HepG2 (cell line): ENCODE data around the gene BIRC6. TPM values are rescaled to one million over a fixed set of nuclear protein-coding genes. Genes with fewer than 3 reads are reported as not detected.

Source experiments
- AHR ChIP-seq: IDR thresholded peaks from 2 replicates; pipeline ENCODE4 v1.6.1; 2018; ENCODE audit warnings: missing genetic modification reagents, missing compliant biosample characterization
- ATF7-NPFF ChIP-seq: sonication (generic); formaldehyde crosslinking; IDR thresholded peaks from 2 replicates; pipeline ENCODE4 v1.8.1; 2023; ENCODE audit warnings: mild to moderate bottlenecking, low read depth, missing genetic modification reagents, moderate library complexity
- BATF2 ChIP-seq: sonication (generic); formaldehyde crosslinking; IDR thresholded peaks from 2 replicates; pipeline ENCODE4 v1.8.0; 2022; ENCODE audit warnings: mild to moderate bottlenecking, missing genetic modification reagents, moderate library complexity
- CEBPG ChIP-seq: IDR thresholded peaks from 2 replicates; pipeline ENCODE4 v1.6.1; 2016
- HMGXB3 ChIP-seq: sonication (generic); formaldehyde crosslinking; IDR thresholded peaks from 2 replicates; pipeline ENCODE4 v1.4.0; 2020; ENCODE audit warnings: missing genetic modification reagents, borderline replicate concordance
- IKZF5 ChIP-seq: IDR thresholded peaks from 2 replicates; pipeline ENCODE4 v1.6.1; 2018; ENCODE audit warnings: missing genetic modification reagents, mild to moderate bottlenecking, missing compliant biosample characterization
- JUND ChIP-seq: sonication (generic); formaldehyde crosslinking; IDR thresholded peaks from 2 replicates; pipeline ENCODE4 v1.8.0; 2022; ENCODE audit warnings: mild to moderate bottlenecking, missing genetic modification reagents
- MED8 ChIP-seq: sonication (generic); formaldehyde crosslinking; IDR thresholded peaks from 2 replicates; pipeline ENCODE4 v1.8.1; 2023; ENCODE audit warnings: mild to moderate bottlenecking, missing genetic modification reagents; ENCODE audit not compliant: insufficient replicate concordance
- MXD1 ChIP-seq: sonication (generic); formaldehyde crosslinking; IDR thresholded peaks from 2 replicates; pipeline ENCODE4 v1.4.0; 2020; ENCODE audit warnings: mild to moderate bottlenecking, missing genetic modification reagents
- NCOR1 ChIP-seq: fragments of 200-600 bp; sonication (generic); IDR thresholded peaks from 2 replicates; pipeline ENCODE4 v1.7.0; 2017; ENCODE audit warnings: antibody characterized with exemption, low read length, borderline replicate concordance
- TBP ChIP-seq: sonication (generic); formaldehyde crosslinking; IDR thresholded peaks from 2 replicates; pipeline ENCODE4 v1.5.0; 2020; ENCODE audit warnings: missing genetic modification reagents
- ZBTB46 ChIP-seq: sonication (generic); formaldehyde crosslinking; IDR thresholded peaks from 2 replicates; pipeline ENCODE4 v1.4.0; 2020; ENCODE audit warnings: mild to moderate bottlenecking, missing genetic modification reagents, borderline replicate concordance
- ZNF224 ChIP-seq: sonication (generic); formaldehyde crosslinking; IDR thresholded peaks from 2 replicates; pipeline ENCODE4 v1.5.0; 2020; ENCODE audit warnings: mild to moderate bottlenecking, missing genetic modification reagents
- ZNF660 ChIP-seq: sonication (generic); formaldehyde crosslinking; IDR thresholded peaks from 2 replicates; pipeline ENCODE4 v1.5.1; 2020; ENCODE audit warnings: mild to moderate bottlenecking, low read depth, missing genetic modification reagents, borderline replicate concordance
- ZNF678 ChIP-seq: sonication (generic); formaldehyde crosslinking; IDR thresholded peaks from 2 replicates; pipeline ENCODE4 v1.4.0; 2020; ENCODE audit warnings: mild to moderate bottlenecking, missing genetic modification reagents
- ZNF740 ChIP-seq: sonication (generic); formaldehyde crosslinking; IDR thresholded peaks from 2 replicates; pipeline ENCODE4 v1.4.0; 2020; ENCODE audit warnings: missing genetic modification reagents
- ZNF781 ChIP-seq: sonication (generic); formaldehyde crosslinking; IDR thresholded peaks from 2 replicates; pipeline ENCODE4 v1.5.1; 2020; ENCODE audit warnings: borderline replicate concordance, mild to moderate bottlenecking, missing genetic modification reagents; ENCODE audit errors: not compliant biosample characterization
- ZNF782 ChIP-seq: sonication (generic); formaldehyde crosslinking; IDR thresholded peaks from 2 replicates; pipeline ENCODE4 v1.4.0; 2020; ENCODE audit warnings: missing genetic modification reagents, mild to moderate bottlenecking, borderline replicate concordance
- ZNF792 ChIP-seq: IDR thresholded peaks from 2 replicates; pipeline ENCODE4 v1.6.1; 2016
- polyA plus RNA-seq, 8 experiments: library from polyadenylated mRNA; depleted of rRNA in 3 of 8; stranded (reverse) in 7 of 8; unstranded in 1 of 8; fragments of >200 nt; fragmentation: Illumina TruSeq in 4 of 8; extraction: Trizol in 4 of 8; gene quantifications; 2 replicates each; pipeline versions ENCODE4 v1.2.1 to v1.2.3, GENCODE V29; 2011 to 2016; ENCODE audit warnings: low read depth in 4 of 8, missing spikeins in 1 of 8, mixed read lengths in 1 of 8; ENCODE audit not compliant: insufficient read depth in 1 of 8
- total RNA-seq, 5 experiments: library from RNA; depleted of rRNA; stranded (reverse); fragments of >200 nt; fragmentation: Illumina TruSeq; extraction: Trizol; gene quantifications; 2 replicates each; pipeline ENCODE4 v1.2.3, GENCODE V29; 2016; ENCODE audit warnings: low read depth in 1 of 5

BIRC6 gene
- total and polyA plus RNA-seq, 2 of the 13 experiments (the other 11 are each of a cell fraction or from before 2014, with no cell fraction given), result 65.6 to 120 TPM

- TF ChIP-seq ZNF224 (CRISPR knock-in tag) (peak; percentile 84; the same call in 1 of the 2 replicates), CEBPG (CRISPR knock-in tag) (no peak), HMGXB3 (CRISPR knock-in tag) (peak; percentile 95), IKZF5 (CRISPR knock-in tag) (peak; percentile 82), ZNF740 (CRISPR knock-in tag) (no peak), AHR (CRISPR knock-in tag) (0 out of 2 replicates have a peak, but pooled peaks have one; percentile 33), MXD1 (CRISPR knock-in tag) (peak; percentile 99; the same call in 1 of the 2 replicates), ZNF660 (no peak), JUND (CRISPR knock-in tag) (no peak), TBP (CRISPR knock-in tag) (no peak), ZNF792 (CRISPR knock-in tag) (peak; percentile 85; the same call in 1 of the 2 replicates), ZBTB46 (no peak), ZNF782 (CRISPR knock-in tag) (no peak), NCOR1 (no peak), BATF2 (CRISPR knock-in tag) (no peak), MED8 (CRISPR knock-in tag) (peak; percentile 56), ZNF678 (CRISPR knock-in tag) (no peak), ZNF781 (peak; percentile 44), ATF7-NPFF (CRISPR knock-in tag) (peak; percentile 76)
Measured at GRCh38 chr2:32627814-32628579, 271.2 kb downstream of the BIRC6 start, which contains the start of gene TTC27 (continued).
